K562 (cell line): ENCODE results near the gene KBTBD2. TPM values are rescaled to one million over a fixed set of nuclear protein-coding genes. Genes with fewer than 3 reads are reported as not detected.

Source experiments
- ATAC-seq: fragments of 200-7000 bp; cut with Tn5 transposase; 3 replicates; pipeline ENCODE4 v1.9.1; 2020; ENCODE audit warnings: moderate library complexity
- BruUV-seq: library from RNA; stranded (reverse); fragments of 400-500 nt; replicated peaks from 2 replicates; lab custom pipeline; 2021; lab: Mats Ljungman, UMichigan
- CTCF ChIA-PET: fragments of 300-600 bp; formaldehyde crosslinking; extraction: SDS; loops from one replicate; lab custom pipeline; 2021; ENCODE audit warnings: low intra/inter-chr PET ratio; lab: Yijun Ruan, JAX
- POLR2A ChIA-PET: fragments of 300-600, 350-650 bp; sonication (Branson Sonifier 250); formaldehyde crosslinking; extraction: SDS; loops from one replicate; lab custom pipeline; 2021; ENCODE audit warnings: antibody characterized with exemption, inconsistent platforms; lab: Yijun Ruan, JAX
- DNase-seq, 4 experiments: peaks; one replicate each; pipeline versions ENCODE4 v3.0.0 to v3.0.0-alpha.2; 2011 to 2018; ENCODE audit warnings: low spot score in 3 of 4, mixed read lengths in 3 of 4; ENCODE audit errors: extremely low read depth in 1 of 4
- FAIRE-seq: peaks from 2 replicates; lab custom pipeline; 2011; peaks lifted over from hg19 to GRCh38; lab: Jason Lieb, UNC
- H2AFZ ChIP-seq: 2 replicates; pipeline ENCODE4 v1.6.0; 2011; ENCODE audit warnings: low read depth, low read length, control low read depth, inconsistent platforms
- H3K27ac ChIP-seq: fragments of 200-600 bp; 3 replicates; pipeline ENCODE4 v1.8.0; 2011; ENCODE audit warnings: low read depth, mild to moderate bottlenecking, control low read depth, inconsistent platforms, low read length, moderate library complexity, mixed read lengths; ENCODE audit errors: extremely low read depth
- H3K27me3 ChIP-seq, 2 experiments: fragments of 300-600 bp in 1 of 2; 2 replicates in 1 of 2; 3 replicates in 1 of 2; pipeline versions ENCODE4 v1.6.0 to v1.8.0; 2011; ENCODE audit warnings: inconsistent platforms in 2 of 2, low read length in 2 of 2, mild to moderate bottlenecking in 1 of 2, mixed read lengths in 1 of 2, moderate library complexity in 1 of 2; ENCODE audit not compliant: control insufficient read depth in 2 of 2, insufficient read depth in 2 of 2
- H3K36me3 ChIP-seq: fragments of 300-600 bp; 3 replicates; pipeline ENCODE4 v1.8.0; 2011; ENCODE audit warnings: mild to moderate bottlenecking, low read length, inconsistent platforms; ENCODE audit not compliant: control insufficient read depth, insufficient read depth
- H3K4me1 ChIP-seq, 2 experiments: fragments of 200-600 bp in 1 of 2; replicated peaks in 1 of 2; 2 replicates in 1 of 2; 3 replicates in 1 of 2; pipeline versions ENCODE4 v1.5.1 to v1.8.0; 2011; ENCODE audit warnings: inconsistent platforms in 2 of 2, low read length in 2 of 2, mild to moderate bottlenecking in 1 of 2, mixed read lengths in 1 of 2, moderate library complexity in 1 of 2; ENCODE audit not compliant: control insufficient read depth in 2 of 2, insufficient read depth in 2 of 2
- H3K4me2 ChIP-seq: 2 replicates; pipeline ENCODE4 v1.6.1; 2011; ENCODE audit warnings: low read length, control low read depth, inconsistent platforms, mixed read lengths; ENCODE audit not compliant: insufficient read depth
- H3K4me3 ChIP-seq: fragments of 200-600 bp; sonication (generic), shearing (Covaris generic); 2 replicates; pipeline ENCODE4 v1.5.1; 2016; ENCODE audit warnings: control low read depth, inconsistent platforms
- H3K79me2 ChIP-seq: fragments of 200-600 bp; 3 replicates; pipeline ENCODE4 v1.8.0; 2011; ENCODE audit warnings: low read length, inconsistent platforms; ENCODE audit not compliant: control insufficient read depth, insufficient read depth
- H3K9ac ChIP-seq, 2 experiments: 2 replicates each; pipeline versions ENCODE4 v1.6.0 to v1.6.1; 2011; ENCODE audit warnings: low read depth in 2 of 2, low read length in 2 of 2, control low read depth in 1 of 2, inconsistent platforms in 1 of 2, mild to moderate bottlenecking in 1 of 2, mixed read lengths in 1 of 2; ENCODE audit not compliant: insufficient read depth in 1 of 2
- H3K9me1 ChIP-seq: one replicate; pipeline ENCODE4 v1.6.0; 2011; ENCODE audit warnings: inconsistent platforms, mild to moderate bottlenecking, low read length, moderate library complexity; ENCODE audit not compliant: control insufficient read depth, insufficient read depth
- H3K9me3 ChIP-seq: replicated peaks from 2 replicates; pipeline ENCODE4 v1.5.1; 2011; ENCODE audit warnings: low read depth, low read length, inconsistent platforms; ENCODE audit not compliant: control insufficient read depth, insufficient read depth
- H4K20me1 ChIP-seq: replicated peaks from 2 replicates; pipeline ENCODE4 v1.6.1; 2011; ENCODE audit warnings: low read length, inconsistent platforms, mixed read lengths; ENCODE audit not compliant: control insufficient read depth, insufficient read depth
- BCL6 ChIP-seq: fragments of 250-450 bp; sonication (Bioruptor Pico); IDR thresholded peaks from 2 replicates; pipeline ENCODE4 v1.4.0; 2020
- MNT ChIP-seq, 2 experiments: fragments of 450-650 bp; conservative IDR thresholded peaks; 2 replicates each; pipeline ENCODE4 v1.6.1; 2017; ENCODE audit warnings: mild to moderate bottlenecking in 2 of 2, moderate library complexity in 2 of 2
- MYBL2 ChIP-seq, 2 experiments: fragments of 450-650 bp in 1 of 2; sonication (generic) in 1 of 2; formaldehyde crosslinking in 1 of 2; IDR thresholded peaks; 2 replicates each; pipeline versions ENCODE4 v1.6.1 to v1.8.1; 2017 to 2022; ENCODE audit warnings: borderline replicate concordance in 1 of 2, inconsistent platforms in 1 of 2, low read depth in 1 of 2, mild to moderate bottlenecking in 1 of 2, missing genetic modification reagents in 1 of 2, moderate library complexity in 1 of 2
- MYC ChIP-seq, 2 experiments: fragments of 250-450 bp in 1 of 2; sonication (Bioruptor Pico) in 1 of 2; IDR thresholded peaks; 2 replicates each; pipeline versions ENCODE4 v1.5.1 to v1.6.1; 2012 to 2021; ENCODE audit warnings: low read depth in 2 of 2, borderline replicate concordance in 1 of 2, improper control_type of control experiment in 1 of 2, low read length in 1 of 2, mild to moderate bottlenecking in 1 of 2, moderate library complexity in 1 of 2
- NCOR1 ChIP-seq: fragments of 450-650 bp; IDR thresholded peaks from 2 replicates; pipeline ENCODE4 v1.6.1; 2016; ENCODE audit warnings: mild to moderate bottlenecking, moderate library complexity
- NRF1 ChIP-seq, 2 experiments: fragments of 450-650 bp; IDR thresholded peaks in 1 of 2; conservative IDR thresholded peaks in 1 of 2; 2 replicates each; pipeline ENCODE4 v1.6.1; 2014; ENCODE audit warnings: mild to moderate bottlenecking in 2 of 2
- PHF20 ChIP-seq: fragments of 450-650 bp; IDR thresholded peaks from 2 replicates; pipeline ENCODE4 v1.6.1; 2018; ENCODE audit not compliant: partially characterized antibody
- POLR2AphosphoS5 ChIP-seq: IDR thresholded peaks from 2 replicates; pipeline ENCODE4 v1.6.1; 2011; ENCODE audit warnings: mild to moderate bottlenecking, low read depth, low read length, moderate library complexity; ENCODE audit not compliant: control insufficient read depth, insufficient read depth
- RAD21 ChIP-seq, 2 experiments: fragments of 250-450 bp in 1 of 2; fragments of 450-650 bp in 1 of 2; sonication (Bioruptor Pico) in 1 of 2; formaldehyde crosslinking in 1 of 2; IDR thresholded peaks in 1 of 2; conservative IDR thresholded peaks in 1 of 2; 2 replicates each; pipeline versions ENCODE4 v1.4.0 to v1.8.0; 2020 to 2022; ENCODE audit warnings: mild to moderate bottlenecking in 2 of 2, moderate library complexity in 1 of 2
- SOX6 ChIP-seq: fragments of 450-650 bp; IDR thresholded peaks from 2 replicates; pipeline ENCODE4 v1.6.1; 2014; ENCODE audit warnings: mild to moderate bottlenecking
- TCF3 ChIP-seq: sonication (generic); formaldehyde crosslinking; IDR thresholded peaks from 2 replicates; pipeline ENCODE4 v1.4.0; 2020; ENCODE audit warnings: mild to moderate bottlenecking, missing genetic modification reagents
- ZNF224 ChIP-seq: sonication (generic); formaldehyde crosslinking; IDR thresholded peaks from 2 replicates; pipeline ENCODE4 v1.8.0; 2022; ENCODE audit warnings: mild to moderate bottlenecking, missing genetic modification reagents
- ZNF551 ChIP-seq: fragments of 250-450 bp; sonication (Bioruptor Pico); IDR thresholded peaks from 2 replicates; pipeline ENCODE4 v1.5.0; 2021; ENCODE audit warnings: mild to moderate bottlenecking, moderate library complexity
- WGBS: fragments of 100-300 bp; shearing (Covaris generic); methylation state at CpG from one replicate; pipeline ENCODE4 v1.1.6; 2016; ENCODE audit warnings: low coverage, mixed read lengths; ENCODE audit not compliant: insufficient coverage; ENCODE audit errors: missing lambda C conversion rate; 5-methylcytosine and 5-hydroxymethylcytosine counted together
- in situ Hi-C: fragments of 300-500 bp; cut with MboI; formaldehyde crosslinking; loops from 4 replicates; pipeline ENCODE4 v1.15.0; 2018; ENCODE audit warnings: inconsistent platforms, mixed read lengths
- intact Hi-C: fragments of 100-400 bp; cut with micrococcal nuclease; formaldehyde crosslinking; loops from 2 replicates; pipeline ENCODE4 v1.14.2; 2022
- polyA plus RNA-seq, 8 experiments: library from polyadenylated mRNA; depleted of rRNA in 4 of 8; stranded (reverse) in 5 of 8; unstranded in 3 of 8; fragments of >200 nt; fragmentation: Nextera tagmentation in 2 of 8; fragmentation: Illumina TruSeq in 1 of 8; extraction: Ambion mirVana in 2 of 8; extraction: Trizol in 1 of 8; gene quantifications; 2 replicates each; pipeline versions ENCODE4 v1.2.1 to v1.2.3, GENCODE V29; 2011 to 2014; ENCODE audit warnings: inconsistent platforms in 1 of 8, missing spikeins in 1 of 8
- total RNA-seq, 7 experiments: library from RNA; depleted of rRNA in 6 of 7; stranded (reverse); fragments of >200 nt in 6 of 7; fragmentation: Illumina TruSeq in 2 of 7; extraction: Trizol in 2 of 7; gene quantifications; 2 replicates each; pipeline versions ENCODE4 v1.2.1 to v1.2.3, GENCODE V29; 2011 to 2021; ENCODE audit warnings: low replicate concordance in 1 of 7
- TF ChIP-seq, protein P1 (sequence below), 2 experiments: IDR thresholded peaks; 2 replicates each; pipeline ENCODE4 v1.6.1; 2011; ENCODE audit warnings: borderline replicate concordance in 1 of 2, control low read depth in 1 of 2, low read depth in 1 of 2, low read length in 1 of 2, mild to moderate bottlenecking in 1 of 2, mixed read lengths in 1 of 2, moderate library complexity in 1 of 2; ENCODE audit not compliant: insufficient read depth in 1 of 2, insufficient read length in 1 of 2, poor library complexity in 1 of 2, severe bottlenecking in 1 of 2; ENCODE audit errors: extremely low read depth in 1 of 2

KBTBD2 gene
- total and polyA plus RNA-seq, 9 of the 15 experiments (the other 6 are each of a cell fraction or from before 2014, with no cell fraction given) = 22.8 to 62.2 (median 30.8) TPM

DNA sequence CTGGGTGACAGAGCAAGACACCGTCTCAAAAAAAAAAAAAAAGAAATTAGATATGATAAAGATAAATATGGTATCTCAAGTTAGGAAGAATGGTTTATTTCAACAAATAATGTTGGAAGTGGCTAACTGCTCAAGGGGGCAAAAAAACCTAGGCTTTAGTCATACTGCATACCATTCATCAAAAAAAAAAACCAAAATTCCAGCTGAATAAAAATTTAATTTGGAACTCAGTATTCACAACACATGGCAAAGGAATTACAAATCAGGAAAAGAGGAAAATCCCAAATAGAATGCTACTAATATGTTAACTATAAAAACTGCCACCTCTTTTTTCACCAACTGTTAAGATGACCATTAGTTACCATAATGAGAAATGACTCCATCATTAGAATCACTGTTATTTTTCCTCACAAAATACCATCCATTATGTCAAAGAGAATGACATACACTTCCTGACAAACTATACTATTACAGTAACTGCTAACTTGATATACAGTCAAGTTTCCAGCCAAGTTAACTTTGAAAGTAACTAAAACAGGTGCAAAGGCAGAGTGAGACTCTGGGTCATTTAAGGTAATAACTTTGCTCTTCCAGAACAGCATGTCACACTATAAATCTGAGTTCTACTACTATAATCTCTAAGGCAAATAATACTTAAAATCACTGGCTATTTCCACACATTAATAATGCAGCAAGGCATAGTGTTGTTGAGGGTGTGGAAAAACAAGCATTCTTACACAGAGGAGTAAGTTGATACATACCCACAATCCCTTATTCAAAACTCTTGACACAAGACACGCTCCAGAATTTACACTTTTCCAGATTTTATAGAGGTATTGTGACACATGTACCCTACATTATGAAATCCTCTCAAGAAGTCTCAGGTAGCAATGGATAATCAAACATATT is 10.2 kb downstream of the KBTBD2 start (continued):
- TF ChIP-seq MYBL2 (IDR thresholded peaks at IDR 0.05; ENCODE audit: low read depth) = no peak
- no peak for TF ChIP-seq MYBL2 (CRISPR knock-in tag; IDR thresholded peaks at IDR 0.05; ENCODE audit: borderline replicate concordance)
- no peak for TF ChIP-seq PHF20
- TF ChIP-seq NRF1 (conservative IDR thresholded peaks at IDR 0.05 in 1 of 2, IDR thresholded peaks at IDR 0.05 in 1 of 2) = no peak
- no peak for TF ChIP-seq BCL6

- ChIA-PET POLR2A (interaction anchor here (0.5 kb wide), 1 partner anchor 10 kb away, joined by 4 read pairs; no protein-coding TSS in a partner anchor), CTCF (no interaction called here)
- Histone ChIP-seq H3K36me3 (peaks cover 42% of the 10 kb centered on the region), H3K27me3 (no peaks in the 10 kb centered on the region), H3K4me3 (no peak overlapping the region), H3K4me1 (peaks cover 16 to 34% of the 10 kb centered on the region in 2 experiments), H3K4me2 (peak overlapping the region; percentile 47; the same call in 1 of the 2 replicates), H2AFZ (no peak overlapping the region), H3K9me1 (no peaks in the 10 kb centered on the region), H3K9ac (peak overlapping the region in 1 of 2 experiments; percentile 22; a peak in 1 of 4 replicates), H3K27ac (peak overlapping the region; percentile 63), H3K9me3 (no peaks in the 10 kb centered on the region), H4K20me1 (peaks cover 10% of the 10 kb centered on the region; the same call in 1 of the 2 replicates), H3K79me2 (peaks cover 96% of the 10 kb centered on the region)
- intact Hi-C loops (no loop called here), in situ Hi-C loops (no loop called here)
- DNase-seq (peak; percentile 23 to 68 (median 43)), ATAC-seq (peak; percentile 80), FAIRE-seq (peak; percentile 77)
- no TSS peak for BruUV-seq
- 3% methylated on average over 2 of the region's 2 CpGs for WGBS
- no peak for TF ChIP-seq ZNF224 (CRISPR knock-in tag)
- TF ChIP-seq NCOR1 = peak; percentile 82
- no peak for TF ChIP-seq RAD21 (CRISPR knock-in tag; conservative IDR thresholded peaks at IDR 0.05 in 1 of 2, IDR thresholded peaks at IDR 0.05 in 1 of 2)
- 0 out of 2 replicates have a peak, but pooled peaks have one; percentile 23 for TF ChIP-seq MYC (IDR thresholded peaks at IDR 0.05; ENCODE audit: low read depth, low read length)
- no peak for TF ChIP-seq MYC (CRISPR knock-in tag; IDR thresholded peaks at IDR 0.05; ENCODE audit: borderline replicate concordance, low read depth)
- TF ChIP-seq POLR2AphosphoS5 = peak; percentile 59
- peak; percentile 21 to 28; a peak in 1 of 4 replicates for TF ChIP-seq MNT (conservative IDR thresholded peaks at IDR 0.05)
- TF ChIP-seq, protein P1, sequence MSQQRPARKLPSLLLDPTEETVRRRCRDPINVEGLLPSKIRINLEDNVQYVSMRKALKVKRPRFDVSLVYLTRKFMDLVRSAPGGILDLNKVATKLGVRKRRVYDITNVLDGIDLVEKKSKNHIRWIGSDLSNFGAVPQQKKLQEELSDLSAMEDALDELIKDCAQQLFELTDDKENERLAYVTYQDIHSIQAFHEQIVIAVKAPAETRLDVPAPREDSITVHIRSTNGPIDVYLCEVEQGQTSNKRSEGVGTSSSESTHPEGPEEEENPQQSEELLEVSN (IDR thresholded peaks at IDR 0.05; ENCODE audit: borderline replicate concordance in 1 of 2, extremely low read depth in 1 of 2, insufficient read depth in 1 of 2, insufficient read length in 1 of 2, low read depth in 1 of 2, low read length in 1 of 2, poor library complexity in 1 of 2, severe bottlenecking in 1 of 2) = no peak
- TF ChIP-seq TCF3 (CRISPR knock-in tag) = peak; percentile 82
- no peak for TF ChIP-seq ZNF551 (CRISPR knock-in tag)
- TF ChIP-seq SOX6 = peak; percentile 59; the same call in 1 of the 2 replicates
Measured at GRCh38 chr7:32879460-32879859, 12.1 kb downstream of the KBTBD2 start.
